ENCODE data around the gene TRDMT1.

The TRDMT1 gene

DNA sequence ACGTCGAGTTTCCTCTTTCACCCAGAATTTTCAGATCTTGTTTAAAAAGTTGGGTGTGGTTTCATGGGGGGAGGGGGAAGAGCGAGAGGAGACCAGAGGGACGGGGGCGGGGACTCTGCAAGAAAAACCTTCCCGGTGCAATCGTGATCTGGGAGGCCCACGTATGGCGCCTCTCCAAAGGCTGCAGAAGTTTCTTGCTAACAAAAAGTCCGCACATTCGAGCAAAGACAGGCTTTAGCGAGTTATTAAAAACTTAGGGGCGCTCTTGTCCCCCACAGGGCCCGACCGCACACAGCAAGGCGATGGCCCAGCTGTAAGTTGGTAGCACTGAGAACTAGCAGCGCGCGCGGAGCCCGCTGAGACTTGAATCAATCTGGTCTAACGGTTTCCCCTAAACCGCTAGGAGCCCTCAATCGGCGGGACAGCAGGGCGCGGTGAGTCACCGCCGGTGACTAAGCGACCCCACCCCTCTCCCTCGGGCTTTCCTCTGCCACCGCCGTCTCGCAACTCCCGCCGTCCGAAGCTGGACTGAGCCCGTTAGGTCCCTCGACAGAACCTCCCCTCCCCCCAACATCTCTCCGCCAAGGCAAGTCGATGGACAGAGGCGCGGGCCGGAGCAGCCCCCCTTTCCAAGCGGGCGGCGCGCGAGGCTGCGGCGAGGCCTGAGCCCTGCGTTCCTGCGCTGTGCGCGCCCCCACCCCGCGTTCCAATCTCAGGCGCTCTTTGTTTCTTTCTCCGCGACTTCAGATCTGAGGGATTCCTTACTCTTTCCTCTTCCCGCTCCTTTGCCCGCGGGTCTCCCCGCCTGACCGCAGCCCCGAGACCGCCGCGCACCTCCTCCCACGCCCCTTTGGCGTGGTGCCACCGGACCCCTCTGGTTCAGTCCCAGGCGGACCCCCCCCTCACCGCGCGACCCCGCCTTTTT, 26.9 kb upstream of the TRDMT1 start, which contains the start of gene VIM:
VIM (plus strand) TSS at position 151 of the 925 bp plus-strand sequence. CDS start 1,182 bp downstream, outside the sequence.
- DNase-seq (ENCODE audit: low read depth in 1 of 2, low spot score in 1 of 2): no peak
- TF ChIP-seq JUND (IDR thresholded peaks at IDR 0.05; ENCODE audit: low read depth): no peak
- in situ Hi-C loops (cut with HindIII; ENCODE audit: low pct_unique_long_range_greater_than_20kb, low sequenced_read_pairs): no loop called here

DNA sequence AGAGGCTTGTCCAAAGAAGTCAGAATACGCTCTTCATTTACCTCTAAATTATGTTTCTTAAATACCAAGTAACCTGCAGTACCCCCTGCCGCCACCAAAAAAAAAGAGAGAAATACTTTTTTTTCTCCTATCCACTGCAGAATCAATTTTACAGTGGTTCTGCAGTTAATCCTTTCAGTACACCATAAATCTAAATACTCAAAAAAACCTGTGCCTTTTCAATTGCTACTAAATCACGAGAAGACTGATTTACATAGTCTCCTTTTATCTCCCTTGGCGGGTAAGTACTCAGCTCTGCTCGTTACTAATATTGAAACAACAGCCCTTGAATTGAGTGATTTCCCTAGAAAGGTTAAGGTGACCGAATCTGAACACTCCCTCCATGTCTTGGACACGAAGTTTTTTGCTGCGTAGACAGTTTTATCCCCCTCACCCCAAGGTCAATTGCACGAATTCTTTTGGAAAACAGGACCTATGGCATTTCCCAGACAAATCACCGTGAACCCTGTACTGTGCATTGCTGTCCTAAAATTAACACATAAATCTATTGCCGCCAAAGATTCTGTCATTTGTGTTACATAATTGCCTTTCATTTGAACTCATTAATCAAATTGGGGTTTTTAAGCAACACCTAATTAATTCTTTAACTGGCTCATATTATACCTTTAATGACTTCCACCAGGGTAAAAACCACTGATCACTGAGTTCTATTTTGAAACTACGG, 26.1 kb upstream of the TRDMT1 start:
- in situ Hi-C loops (cut with HindIII; ENCODE audit: low pct_unique_long_range_greater_than_20kb, low sequenced_read_pairs): no loop called here
- no peak for TF ChIP-seq JUND (IDR thresholded peaks at IDR 0.05; ENCODE audit: low read depth)
- no peak for DNase-seq (ENCODE audit: low read depth in 1 of 2, low spot score in 1 of 2)

DNA sequence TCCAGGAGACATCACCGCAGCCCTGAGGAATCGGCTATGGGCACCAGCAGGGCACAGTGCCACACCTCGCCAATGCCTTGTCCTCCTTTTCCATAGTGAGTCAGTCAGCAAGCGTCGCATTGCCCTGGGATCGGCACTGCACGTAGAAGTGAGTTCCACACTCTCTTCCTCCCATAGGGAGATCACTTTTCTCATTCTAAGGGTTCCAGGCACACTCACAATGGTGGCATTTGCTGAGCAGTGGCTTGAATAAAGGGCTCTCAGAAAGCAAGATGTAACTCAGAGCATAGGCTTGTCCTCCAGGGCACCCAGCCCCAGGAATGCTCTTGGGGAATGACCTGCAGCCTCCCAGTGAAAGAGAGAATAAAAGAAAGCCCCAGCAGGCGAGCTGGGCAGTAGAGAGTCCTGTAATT, 25.4 kb upstream of the TRDMT1 start:
- DNase-seq (ENCODE audit: low read depth in 1 of 2, low spot score in 1 of 2): no peak
- in situ Hi-C loops (cut with HindIII; ENCODE audit: low pct_unique_long_range_greater_than_20kb, low sequenced_read_pairs): no loop called here
- TF ChIP-seq JUND (IDR thresholded peaks at IDR 0.05; ENCODE audit: low read depth): no peak

DNA sequence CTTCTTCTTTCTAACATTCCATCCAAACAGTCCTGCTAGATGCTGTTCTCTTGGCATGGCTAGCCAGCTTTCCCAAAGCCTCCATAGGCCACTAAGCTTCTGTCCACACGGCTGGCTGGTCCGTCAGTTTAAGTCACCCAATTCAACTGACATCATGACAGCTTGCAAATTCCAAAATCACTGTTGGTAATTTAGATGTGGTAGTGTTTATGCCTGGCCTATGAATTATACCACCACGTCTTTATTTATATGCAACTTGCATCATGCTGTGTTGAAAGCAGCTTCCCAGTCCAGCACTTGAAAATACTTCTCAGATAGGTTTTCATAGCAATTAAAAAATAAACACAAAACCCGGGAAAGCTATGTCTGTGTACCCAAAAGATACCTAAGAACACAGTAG, 24.3 kb upstream of the TRDMT1 start:
- in situ Hi-C loops (cut with HindIII; ENCODE audit: low pct_unique_long_range_greater_than_20kb, low sequenced_read_pairs): no loop called here
- TF ChIP-seq JUND (IDR thresholded peaks at IDR 0.05; ENCODE audit: low read depth): no peak
- DNase-seq (ENCODE audit: low read depth in 1 of 2, low spot score in 1 of 2): no peak

DNA sequence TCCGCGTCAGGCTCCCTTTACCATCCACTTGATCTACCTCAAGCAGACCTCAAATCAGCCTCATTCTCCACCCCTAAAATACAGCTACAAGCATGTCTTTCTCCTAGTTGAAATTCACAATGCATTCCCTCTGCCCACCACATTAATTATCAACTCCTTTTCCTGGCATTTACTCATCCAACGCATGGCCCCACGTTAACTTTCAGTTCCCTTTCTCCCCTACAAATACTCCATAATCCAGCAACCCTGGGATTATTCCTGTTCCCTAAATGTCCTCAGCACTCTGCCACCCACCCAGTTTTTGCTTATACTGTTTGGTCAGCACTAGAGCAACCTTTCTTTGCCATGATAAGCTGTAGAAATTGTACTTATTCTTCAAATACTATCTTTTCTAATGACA, 20.9 kb upstream of the TRDMT1 start:
- no peak for DNase-seq (ENCODE audit: low read depth in 1 of 2, low spot score in 1 of 2)
- TF ChIP-seq JUND (IDR thresholded peaks at IDR 0.05; ENCODE audit: low read depth): no peak
- in situ Hi-C loops (cut with HindIII; ENCODE audit: low pct_unique_long_range_greater_than_20kb, low sequenced_read_pairs): no loop called here

DNA sequence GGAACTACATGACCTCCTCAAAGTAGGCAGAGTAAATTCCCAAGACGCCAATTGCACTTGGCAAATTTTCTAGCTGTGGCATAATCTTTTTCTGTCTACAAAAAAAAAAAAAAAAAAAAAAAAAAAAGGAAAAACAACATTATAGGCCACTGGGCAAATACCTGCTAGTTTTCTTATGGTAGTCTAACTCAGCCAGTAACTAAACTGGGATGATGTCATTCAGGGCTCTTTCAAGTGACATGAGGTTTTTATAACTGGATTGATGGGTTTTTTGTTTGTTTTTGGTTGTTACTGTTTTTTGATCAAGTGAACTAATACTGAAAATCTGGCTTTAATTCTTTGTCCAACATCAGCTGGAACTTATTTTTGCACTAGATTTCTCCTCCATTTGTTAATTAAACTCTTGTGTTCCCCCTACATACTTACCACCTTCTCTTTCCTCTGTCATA, 19.2 kb upstream of the TRDMT1 start:
- in situ Hi-C loops (cut with HindIII; ENCODE audit: low pct_unique_long_range_greater_than_20kb, low sequenced_read_pairs): no loop called here
- DNase-seq (ENCODE audit: low read depth in 1 of 2, low spot score in 1 of 2): no peak
- no peak for TF ChIP-seq JUND (IDR thresholded peaks at IDR 0.05; ENCODE audit: low read depth)

DNA sequence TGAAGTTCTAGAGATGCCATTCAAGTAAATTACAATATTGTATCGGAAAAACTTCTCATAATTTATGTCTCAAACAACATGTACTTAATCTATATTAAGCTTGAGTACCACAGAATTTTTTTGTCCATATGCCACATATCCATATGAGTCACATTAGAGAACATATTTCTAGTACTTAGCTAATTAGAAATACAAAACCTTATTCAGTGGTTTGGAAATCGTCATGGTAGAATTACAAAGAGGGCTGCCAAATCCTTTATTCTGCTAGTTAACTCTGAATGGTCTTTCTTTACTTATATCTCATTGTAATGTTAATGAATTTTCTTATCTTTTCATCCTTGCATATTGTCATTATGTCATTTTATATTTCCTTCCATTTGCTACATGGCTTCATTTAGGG, 17.6 kb upstream of the TRDMT1 start:
- no peak for DNase-seq (ENCODE audit: low read depth in 1 of 2, low spot score in 1 of 2)
- no peak for TF ChIP-seq JUND (IDR thresholded peaks at IDR 0.05; ENCODE audit: low read depth)
- in situ Hi-C loops (cut with HindIII; ENCODE audit: low pct_unique_long_range_greater_than_20kb, low sequenced_read_pairs): no loop called here

DNA sequence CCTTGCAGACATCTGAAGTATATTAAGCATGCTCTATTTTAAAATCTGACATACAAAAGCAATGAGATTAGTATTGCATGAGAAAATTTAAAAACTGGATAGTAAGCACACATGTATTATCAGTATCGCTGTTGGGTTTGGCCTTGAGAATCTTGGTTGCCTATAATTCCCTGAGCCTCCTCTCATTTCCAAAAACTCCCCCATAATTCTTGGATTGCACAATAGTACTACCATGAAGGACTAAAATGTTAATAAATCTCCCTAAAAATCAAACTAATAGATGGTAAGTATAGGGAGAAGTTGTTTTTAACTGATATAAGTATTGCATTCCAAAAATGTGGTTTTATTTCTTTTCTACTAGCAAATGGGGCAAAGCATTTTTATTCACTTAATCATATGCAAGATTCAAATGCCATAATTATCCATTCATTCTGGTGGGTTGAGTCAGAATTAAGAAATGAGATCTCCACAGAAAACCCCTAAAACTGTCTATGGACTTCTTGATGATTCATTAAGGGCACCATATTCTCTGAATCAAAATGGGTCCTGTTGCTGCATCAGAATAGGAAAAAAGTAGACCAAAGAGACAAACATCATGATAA, 16.3 kb upstream of the TRDMT1 start:
- no peak for DNase-seq (ENCODE audit: low read depth in 1 of 2, low spot score in 1 of 2)
- in situ Hi-C loops (cut with HindIII; ENCODE audit: low pct_unique_long_range_greater_than_20kb, low sequenced_read_pairs): no loop called here
- no peak for TF ChIP-seq JUND (IDR thresholded peaks at IDR 0.05; ENCODE audit: low read depth)

DNA sequence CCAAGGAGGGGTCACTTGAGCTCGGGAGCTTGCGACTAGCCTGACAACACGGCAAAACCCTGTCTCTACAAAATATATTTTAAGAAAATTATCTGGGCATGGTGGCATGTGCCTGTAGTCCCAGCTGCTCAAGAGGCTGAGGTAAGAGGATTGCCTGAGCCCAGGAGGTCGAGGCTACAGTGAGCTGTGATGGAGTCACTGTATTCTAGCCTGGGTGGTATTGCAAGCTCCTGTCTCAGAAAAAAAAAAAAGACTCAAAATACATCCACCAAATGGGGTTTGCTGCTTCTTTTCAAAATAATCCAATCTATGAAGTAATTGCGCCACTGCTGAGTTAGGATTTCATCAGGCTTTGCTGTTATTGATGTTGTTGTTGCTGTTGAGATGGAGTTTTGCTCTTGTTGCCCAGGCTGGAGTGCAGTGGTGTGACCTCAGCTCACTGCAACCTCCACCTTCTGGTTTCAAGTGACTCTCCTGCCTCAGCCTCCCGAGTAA, 15.5 kb upstream of the TRDMT1 start:
- DNase-seq (ENCODE audit: low read depth in 1 of 2, low spot score in 1 of 2): no peak
- in situ Hi-C loops (cut with HindIII; ENCODE audit: low pct_unique_long_range_greater_than_20kb, low sequenced_read_pairs): no loop called here
- no peak for TF ChIP-seq JUND (IDR thresholded peaks at IDR 0.05; ENCODE audit: low read depth)

DNA sequence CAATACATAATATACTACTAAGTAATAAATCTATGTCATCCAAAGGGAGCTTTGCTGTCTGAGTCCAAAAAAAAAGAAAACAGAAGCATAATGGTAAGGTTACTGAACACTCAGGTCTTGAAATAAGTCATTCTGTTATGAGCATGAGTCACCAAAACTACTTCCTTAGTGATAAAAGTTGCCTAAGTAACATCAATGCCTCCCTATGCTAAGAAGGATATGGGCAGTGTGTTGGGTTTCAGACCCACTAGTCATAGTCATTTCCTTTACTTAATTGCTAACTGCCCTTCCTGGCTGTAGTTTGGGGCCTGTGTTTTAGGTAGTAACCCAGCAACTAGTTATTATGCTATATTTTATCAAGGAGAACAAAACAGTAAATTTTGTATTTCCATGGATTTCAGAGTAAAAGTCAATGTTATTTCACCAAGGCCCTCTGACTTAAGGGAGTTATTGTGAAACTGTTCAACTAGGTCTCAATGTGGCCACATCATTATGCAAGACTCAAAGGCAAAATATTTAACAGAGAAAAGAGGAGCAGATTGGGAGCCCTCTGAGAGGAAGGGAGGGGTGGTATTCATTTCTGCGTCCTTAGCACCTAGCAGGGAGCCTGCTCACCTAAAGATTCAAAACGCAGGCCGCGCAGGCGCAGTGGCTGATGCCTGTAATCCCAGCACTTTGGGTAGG, 14.9 kb upstream of the TRDMT1 start:
- no peak for TF ChIP-seq JUND (IDR thresholded peaks at IDR 0.05; ENCODE audit: low read depth)
- DNase-seq (ENCODE audit: low read depth in 1 of 2, low spot score in 1 of 2): no peak
- in situ Hi-C loops (cut with HindIII; ENCODE audit: low pct_unique_long_range_greater_than_20kb, low sequenced_read_pairs): no loop called here

DNA sequence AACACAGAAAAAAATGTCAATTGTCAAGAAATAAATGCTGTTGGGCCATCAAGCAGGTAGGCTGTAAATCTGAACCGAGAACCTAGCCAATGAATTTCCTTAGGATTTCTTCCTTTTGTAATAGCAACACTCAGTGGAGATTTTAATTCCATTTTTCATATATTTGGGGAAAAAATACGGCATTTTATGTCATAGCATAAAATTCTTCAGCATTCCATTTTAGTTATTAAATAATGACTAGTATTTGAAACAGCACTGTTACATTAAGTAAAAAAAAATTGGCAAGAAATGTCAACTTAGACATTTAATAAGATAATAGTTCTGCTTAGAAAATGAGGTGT, 14.3 kb upstream of the TRDMT1 start:
- in situ Hi-C loops (cut with HindIII; ENCODE audit: low pct_unique_long_range_greater_than_20kb, low sequenced_read_pairs): no loop called here
- no peak for DNase-seq (ENCODE audit: low read depth in 1 of 2, low spot score in 1 of 2)
- TF ChIP-seq JUND (IDR thresholded peaks at IDR 0.05; ENCODE audit: low read depth): no peak

Measured in T47D (cell line).